Measurements from ENCODE around the gene OPA1.

The OPA1 gene

DNA sequence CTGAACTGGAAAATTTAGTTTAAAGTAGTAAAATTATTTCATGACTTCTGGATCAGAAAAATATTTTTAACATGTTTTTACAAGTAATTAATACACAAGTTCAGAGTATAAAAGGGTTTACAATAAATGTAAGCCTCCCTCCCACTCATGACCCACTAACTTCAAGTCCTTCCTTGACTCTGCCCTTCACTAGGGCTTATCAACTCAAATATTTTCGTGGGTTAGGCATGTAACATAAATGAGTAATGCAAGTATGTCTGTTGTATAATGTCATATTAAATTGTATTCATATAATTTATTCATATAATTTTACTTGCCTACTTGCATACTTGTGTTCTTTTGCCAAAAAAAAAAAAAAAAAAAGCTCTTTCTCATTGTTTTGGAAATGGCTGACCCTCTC is 3.4 kb upstream of the OPA1 start:
- Histone ChIP-seq H3K4me1 (ENCODE audit: insufficient read depth, low read length, poor library complexity, severe bottlenecking) (peaks cover 29% of the 10 kb centered on the region), H3K36me3 (ENCODE audit: insufficient read depth, low read length) (no peaks in the 10 kb centered on the region), H3K27me3 (ENCODE audit: insufficient read depth, low read length, poor library complexity, severe bottlenecking) (no peaks in the 10 kb centered on the region), H4K20me1 (ENCODE audit: insufficient read depth, low read length, poor library complexity, severe bottlenecking) (peaks cover 11% of the 10 kb centered on the region), H3K9me2 (replicated peaks; ENCODE audit: low read depth, low read length) (no peaks in the 10 kb centered on the region), H3K9me3 (ENCODE audit: insufficient read depth, low read depth, low read length) (no peaks in the 10 kb centered on the region), H2AFZ (ENCODE audit: low read length) (no peak overlapping the region), H3K79me2 (ENCODE audit: insufficient read depth, low read length) (peaks cover 34% of the 10 kb centered on the region), H3F3A (ENCODE audit: low read depth) (no peaks in the 10 kb centered on the region), H3K4me3 (ENCODE audit: low read length, poor library complexity, severe bottlenecking) (no peak overlapping the region), H3K9ac (ENCODE audit: low read depth, low read length, poor library complexity, severe bottlenecking) (no peak overlapping the region), H3K4me2 (ENCODE audit: low read depth, low read length, poor library complexity, severe bottlenecking) (peak overlapping the region; percentile 1)
- TF ChIP-seq, protein P1, sequence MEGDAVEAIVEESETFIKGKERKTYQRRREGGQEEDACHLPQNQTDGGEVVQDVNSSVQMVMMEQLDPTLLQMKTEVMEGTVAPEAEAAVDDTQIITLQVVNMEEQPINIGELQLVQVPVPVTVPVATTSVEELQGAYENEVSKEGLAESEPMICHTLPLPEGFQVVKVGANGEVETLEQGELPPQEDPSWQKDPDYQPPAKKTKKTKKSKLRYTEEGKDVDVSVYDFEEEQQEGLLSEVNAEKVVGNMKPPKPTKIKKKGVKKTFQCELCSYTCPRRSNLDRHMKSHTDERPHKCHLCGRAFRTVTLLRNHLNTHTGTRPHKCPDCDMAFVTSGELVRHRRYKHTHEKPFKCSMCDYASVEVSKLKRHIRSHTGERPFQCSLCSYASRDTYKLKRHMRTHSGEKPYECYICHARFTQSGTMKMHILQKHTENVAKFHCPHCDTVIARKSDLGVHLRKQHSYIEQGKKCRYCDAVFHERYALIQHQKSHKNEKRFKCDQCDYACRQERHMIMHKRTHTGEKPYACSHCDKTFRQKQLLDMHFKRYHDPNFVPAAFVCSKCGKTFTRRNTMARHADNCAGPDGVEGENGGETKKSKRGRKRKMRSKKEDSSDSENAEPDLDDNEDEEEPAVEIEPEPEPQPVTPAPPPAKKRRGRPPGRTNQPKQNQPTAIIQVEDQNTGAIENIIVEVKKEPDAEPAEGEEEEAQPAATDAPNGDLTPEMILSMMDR (conservative IDR thresholded peaks at IDR 0.05; ENCODE audit: low read length) = no peak
- TF ChIP-seq EZH2phosphoT487 (IDR thresholded peaks at IDR 0.05; ENCODE audit: borderline replicate concordance) = no peak

DNA sequence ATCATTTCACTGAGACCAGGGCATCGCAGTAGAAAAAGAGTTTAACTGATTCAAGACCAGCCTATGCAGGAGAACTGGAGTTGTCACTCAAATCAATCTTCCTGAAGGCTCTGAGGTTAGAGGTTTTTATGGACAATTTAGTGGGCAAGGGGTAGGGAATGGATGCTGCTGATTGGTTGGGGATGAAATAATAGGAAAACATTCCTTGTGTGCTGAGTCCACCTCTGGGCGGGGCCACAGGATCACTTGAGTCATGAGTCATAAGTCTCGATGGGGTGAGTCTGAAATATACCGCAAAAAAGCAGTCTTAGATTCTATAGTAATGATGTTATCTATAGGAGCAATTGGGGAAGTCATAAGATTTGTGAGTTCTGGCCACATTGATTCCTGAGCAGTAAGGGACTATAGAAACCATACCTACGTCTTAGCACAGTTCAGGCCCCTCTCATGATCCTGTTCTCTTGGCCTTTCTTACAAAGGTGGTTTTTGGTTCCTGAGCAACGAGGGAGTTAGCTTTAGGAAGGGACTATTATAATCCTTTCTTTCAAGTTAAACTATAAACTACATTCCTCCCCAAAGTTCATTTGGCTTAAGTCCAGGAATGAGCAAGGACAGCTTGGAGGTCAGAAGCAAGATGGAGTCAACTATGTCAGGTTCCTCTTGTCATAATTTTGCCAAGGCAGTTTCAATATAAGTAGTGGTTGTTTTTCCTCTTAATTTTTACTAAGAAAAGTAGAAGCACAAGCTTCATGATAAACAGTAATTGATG is 2.7 kb upstream of the OPA1 start:
- Histone ChIP-seq H3K4me3 (ENCODE audit: low read length, poor library complexity, severe bottlenecking) (no peak overlapping the region), H3K9me3 (ENCODE audit: insufficient read depth, low read depth, low read length) (no peaks in the 10 kb centered on the region), H3K36me3 (ENCODE audit: insufficient read depth, low read length) (no peaks in the 10 kb centered on the region), H3K9me2 (replicated peaks; ENCODE audit: low read depth, low read length) (no peaks in the 10 kb centered on the region), H2AFZ (ENCODE audit: low read length) (no peak overlapping the region), H3F3A (ENCODE audit: low read depth) (no peaks in the 10 kb centered on the region), H3K27me3 (ENCODE audit: insufficient read depth, low read length, poor library complexity, severe bottlenecking) (no peaks in the 10 kb centered on the region), H3K4me1 (ENCODE audit: insufficient read depth, low read length, poor library complexity, severe bottlenecking) (peaks cover 34% of the 10 kb centered on the region), H3K9ac (ENCODE audit: low read depth, low read length, poor library complexity, severe bottlenecking) (no peak overlapping the region), H3K4me2 (ENCODE audit: low read depth, low read length, poor library complexity, severe bottlenecking) (peak overlapping the region; percentile 1), H4K20me1 (ENCODE audit: insufficient read depth, low read length, poor library complexity, severe bottlenecking) (peaks cover 16% of the 10 kb centered on the region), H3K79me2 (ENCODE audit: insufficient read depth, low read length) (peaks cover 41% of the 10 kb centered on the region)
- TF ChIP-seq, protein P1 (conservative IDR thresholded peaks at IDR 0.05; ENCODE audit: low read length) = no peak
- TF ChIP-seq EZH2phosphoT487 (IDR thresholded peaks at IDR 0.05; ENCODE audit: borderline replicate concordance) = no peak

DNA sequence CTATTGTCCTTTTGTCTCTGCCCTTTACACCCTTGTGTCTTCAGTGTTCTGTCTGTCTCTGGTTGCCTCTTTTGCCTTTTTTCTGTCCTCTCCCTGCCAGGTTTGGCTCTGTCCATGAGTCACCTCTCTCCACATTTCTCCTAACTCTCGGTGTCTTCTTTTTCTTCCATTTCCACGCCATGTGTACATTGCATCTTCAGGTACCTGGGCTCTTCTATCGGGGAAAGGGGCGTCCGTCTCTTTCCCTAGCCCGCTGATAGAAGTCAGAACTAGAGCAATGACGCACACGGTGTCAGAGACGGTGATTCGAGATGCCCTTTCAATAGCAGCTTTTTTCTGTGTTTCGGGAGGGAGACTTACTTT is 641 bp downstream of the OPA1 start:
- Histone ChIP-seq H3K27me3 (ENCODE audit: insufficient read depth, low read length, poor library complexity, severe bottlenecking) (no peaks in the 10 kb centered on the region), H3F3A (ENCODE audit: low read depth) (peaks cover 3% of the 10 kb centered on the region; the same call in 1 of the 2 replicates), H3K36me3 (ENCODE audit: insufficient read depth, low read length) (no peaks in the 10 kb centered on the region), H3K79me2 (ENCODE audit: insufficient read depth, low read length) (peaks cover 73% of the 10 kb centered on the region), H3K9ac (ENCODE audit: low read depth, low read length, poor library complexity, severe bottlenecking) (peak overlapping the region; percentile 85), H2AFZ (ENCODE audit: low read length) (peak overlapping the region; percentile 77; the same call in 1 of the 2 replicates), H4K20me1 (ENCODE audit: insufficient read depth, low read length, poor library complexity, severe bottlenecking) (peaks cover 35% of the 10 kb centered on the region), H3K9me3 (ENCODE audit: insufficient read depth, low read depth, low read length) (no peaks in the 10 kb centered on the region), H3K4me2 (ENCODE audit: low read depth, low read length, poor library complexity, severe bottlenecking) (peak overlapping the region; percentile 81), H3K9me2 (replicated peaks; ENCODE audit: low read depth, low read length) (no peaks in the 10 kb centered on the region), H3K4me3 (ENCODE audit: low read length, poor library complexity, severe bottlenecking) (peak overlapping the region; percentile 93), H3K4me1 (ENCODE audit: insufficient read depth, low read length, poor library complexity, severe bottlenecking) (peaks cover 56% of the 10 kb centered on the region)
- no peak for TF ChIP-seq EZH2phosphoT487 (IDR thresholded peaks at IDR 0.05; ENCODE audit: borderline replicate concordance)
- TF ChIP-seq, protein P1 (conservative IDR thresholded peaks at IDR 0.05; ENCODE audit: low read length) = no peak
